OCI-LY3 (cell line): ENCODE data around the gene WNT9A.

Experiments used
- H2AFZ ChIP-seq: fragments of 200-600, 300-600 bp; shearing (Covaris generic); 2 replicates; pipeline ENCODE4 v1.6.0; 2014; ENCODE audit warnings: antibody characterized with exemption, low read depth, low read length
- H3K27ac ChIP-seq: fragments of 200-600, 300-600 bp; sonication (generic); 2 replicates; pipeline ENCODE4 v1.5.1; 2014; ENCODE audit warnings: mild to moderate bottlenecking, low read length, moderate library complexity, mixed read lengths
- H3K27me3 ChIP-seq: fragments of 200-600, 300-600 bp; sonication (generic); 2 replicates; pipeline ENCODE4 v1.6.1; 2014; ENCODE audit warnings: low read depth, low read length, mixed read lengths
- H3K36me3 ChIP-seq: fragments of 200-600, 300-600 bp; sonication (generic); replicated peaks from 2 replicates; pipeline ENCODE3; 2014; ENCODE audit warnings: low read depth, low read length, mixed read lengths
- H3K4me1 ChIP-seq: fragments of 300-600, 200-600 bp; sonication (generic); 2 replicates; pipeline ENCODE4 v1.6.1; 2014; ENCODE audit warnings: low read length, mixed read lengths
- H3K4me2 ChIP-seq: fragments of 200-600, 300-600 bp; sonication (generic); 2 replicates; pipeline ENCODE4 v1.6.1; 2014; ENCODE audit warnings: low read length, mixed read lengths
- H3K4me3 ChIP-seq: fragments of 300-600, 200-600 bp; sonication (generic); 2 replicates; pipeline ENCODE4 v1.5.1; 2014; ENCODE audit warnings: antibody characterized with exemption, mild to moderate bottlenecking, low read length, moderate library complexity
- H3K79me2 ChIP-seq: fragments of 300-600, 200-600 bp; shearing (Covaris generic); 2 replicates; pipeline ENCODE4 v1.6.1; 2014; ENCODE audit warnings: mild to moderate bottlenecking, low read length, mixed read lengths
- H3K9ac ChIP-seq: fragments of 300-600, 200-600 bp; shearing (Covaris generic); 2 replicates; pipeline ENCODE4 v1.6.0; 2014; ENCODE audit warnings: mild to moderate bottlenecking, low read length, moderate library complexity
- H3K9me3 ChIP-seq: fragments of 200-600, 300-600 bp; shearing (Covaris generic); 2 replicates; pipeline ENCODE4 v1.6.1; 2014; ENCODE audit warnings: low read length, mixed read lengths; ENCODE audit not compliant: insufficient read depth
- H4K20me1 ChIP-seq: fragments of 200-600, 300-600 bp; sonication (generic); 2 replicates; pipeline ENCODE4 v1.6.1; 2016; ENCODE audit warnings: low read length, mixed read lengths; ENCODE audit not compliant: insufficient read depth
- CTCF ChIP-seq: fragments of 200-600, 300-600 bp; sonication (generic); IDR thresholded peaks from 2 replicates; pipeline ENCODE4 v1.5.1; 2014; ENCODE audit warnings: antibody characterized with exemption, low read length, low read depth
- EZH2phosphoT487 ChIP-seq: fragments of 200-600 bp; shearing (Covaris generic); IDR thresholded peaks from 2 replicates; pipeline ENCODE4 v1.6.1; 2018; ENCODE audit warnings: antibody characterized with exemption, mixed run types, low read depth

The WNT9A gene

GRCh38 chr1:227891223-227891954 lies 56.3 kb downstream of the WNT9A start:
- Histone ChIP-seq H3K9me3 (no peaks in the 10 kb centered on the region), H2AFZ (no peak overlapping the region), H3K4me1 (no peaks in the 10 kb centered on the region), H3K36me3 (no peaks in the 10 kb centered on the region), H3K4me2 (no peak overlapping the region), H3K79me2 (no peaks in the 10 kb centered on the region), H3K4me3 (no peak overlapping the region), H3K9ac (no peak overlapping the region), H3K27me3 (no peaks in the 10 kb centered on the region), H4K20me1 (no peaks in the 10 kb centered on the region), H3K27ac (no peak overlapping the region)
- TF ChIP-seq EZH2phosphoT487 (no peak), CTCF (no peak)

GRCh38 chr1:227890451-227891222 lies 57.1 kb downstream of the WNT9A start:
- no peak overlapping the region for H3K4me3 ChIP-seq
- no peaks in the 10 kb centered on the region for H4K20me1 ChIP-seq
- no peaks in the 10 kb centered on the region for H3K4me1 ChIP-seq
- no peak overlapping the region for H3K27ac ChIP-seq
- TF ChIP-seq EZH2phosphoT487 (no peak), CTCF (no peak)
- no peaks in the 10 kb centered on the region for H3K9me3 ChIP-seq
- no peak overlapping the region for H3K9ac ChIP-seq
- H3K79me2 ChIP-seq = no peaks in the 10 kb centered on the region
- no peaks in the 10 kb centered on the region for H3K36me3 ChIP-seq
- H3K27me3 ChIP-seq = no peaks in the 10 kb centered on the region
- no peak overlapping the region for H2AFZ ChIP-seq
- no peak overlapping the region for H3K4me2 ChIP-seq

- Histone ChIP-seq H4K20me1 (no peaks in the 10 kb centered on the region), H3K36me3 (no peaks in the 10 kb centered on the region), H3K27ac (no peak overlapping the region), H3K27me3 (no peaks in the 10 kb centered on the region), H3K4me2 (no peak overlapping the region), H3K9ac (no peak overlapping the region), H2AFZ (no peak overlapping the region), H3K4me3 (no peak overlapping the region), H3K4me1 (no peaks in the 10 kb centered on the region), H3K9me3 (no peaks in the 10 kb centered on the region), H3K79me2 (no peaks in the 10 kb centered on the region)
- TF ChIP-seq CTCF (no peak), EZH2phosphoT487 (no peak)
These were observed 57.8 kb downstream of the WNT9A start for GRCh38 chr1:227889863-227890405.
